Raji (cell line): ENCODE measurements around the gene PRH1.

Experiments used
- POLR2A ChIP-seq: IDR thresholded peaks from 2 replicates; pipeline ENCODE4 v1.6.1; 2011; ENCODE audit warnings: low read depth, low read length, control low read depth; ENCODE audit not compliant: insufficient read depth

The PRH1 gene

DNA sequence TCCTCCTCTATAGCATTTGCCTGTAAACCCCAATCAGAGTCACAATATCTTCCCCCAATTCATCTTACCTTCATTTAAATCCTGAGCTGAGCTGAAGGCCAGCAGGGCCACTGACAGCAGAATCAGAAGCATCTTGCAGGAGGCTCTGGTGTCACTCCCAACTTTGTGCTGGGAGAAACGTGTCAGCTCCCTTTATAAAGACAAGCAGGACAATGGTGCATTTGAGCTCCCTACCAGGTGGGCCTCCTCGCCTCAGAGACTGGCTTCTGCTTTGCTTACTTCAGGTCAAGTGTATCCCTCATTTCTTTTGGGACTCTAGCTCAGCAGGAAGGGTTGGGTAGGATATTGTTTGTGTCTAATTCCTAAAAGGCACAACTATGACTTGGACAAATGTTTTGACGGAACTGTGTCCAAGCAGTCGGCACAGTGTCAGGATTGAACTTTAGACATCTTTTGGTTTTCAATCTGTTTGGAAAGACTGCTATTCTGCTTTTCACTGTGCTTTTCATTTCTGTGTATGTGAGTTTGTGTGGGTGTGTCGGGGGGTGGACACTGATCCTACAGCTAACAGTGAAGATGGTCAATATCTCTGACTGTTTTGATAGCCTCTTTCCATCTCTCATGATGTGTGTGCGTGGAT lies at the start of gene PRH1:
Gene PRH1 (minus strand): TSS at position 170 of the 640 bp plus-strand sequence. CDS start 38 bp downstream, at position 132.
- no peak for TF ChIP-seq POLR2A

DNA sequence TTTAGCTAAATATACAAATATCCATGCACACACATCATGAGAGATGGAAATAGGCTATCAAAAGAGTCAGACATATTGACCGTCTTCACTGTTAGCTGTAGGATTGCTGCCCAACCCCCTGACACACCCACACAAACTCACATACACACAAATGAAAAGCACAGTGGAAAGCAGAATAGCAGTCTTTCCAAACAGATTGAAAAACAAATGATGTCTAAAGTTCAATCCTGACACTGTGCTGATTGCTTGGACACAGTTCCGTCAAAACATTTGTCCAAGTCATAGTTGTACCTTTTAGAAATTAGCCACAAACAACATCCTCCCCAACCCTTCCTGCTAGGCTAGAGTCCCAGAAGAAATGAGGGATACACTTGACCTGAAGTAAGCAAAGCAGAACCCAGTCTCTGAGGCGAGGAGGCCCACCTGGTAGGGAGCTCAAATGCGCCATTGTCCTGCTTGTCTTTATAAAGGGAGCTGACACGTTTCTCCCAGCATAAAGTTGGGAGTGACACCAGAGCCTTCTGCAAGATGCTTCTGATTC lies 44.8 kb upstream of the PRH1 start, which contains the start of gene PRH2:
Gene PRH2 (plus strand): TSS at position 491 of the 541 bp plus-strand sequence. CDS start 38 bp downstream, at position 529.
- TF ChIP-seq POLR2A, result no peak

DNA sequence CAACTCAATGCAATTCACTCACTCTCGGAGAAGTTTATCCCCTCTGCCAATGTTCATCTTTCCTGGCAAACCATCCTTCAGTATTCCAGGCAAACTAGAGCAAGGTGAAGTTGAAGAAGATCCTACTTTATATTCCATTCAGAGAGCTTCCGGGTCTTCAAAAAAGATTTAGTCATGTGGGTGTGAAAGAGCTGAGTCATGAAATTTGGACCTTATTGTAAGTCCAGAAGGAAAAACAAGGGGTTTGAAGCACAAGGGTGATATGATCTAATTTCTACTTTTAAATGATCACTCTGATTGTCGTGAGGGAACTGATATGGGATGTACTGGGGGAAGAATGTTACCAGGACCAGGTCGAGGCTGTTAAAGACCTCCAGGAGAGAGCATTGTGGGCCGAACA lies 42.2 kb upstream of the PRH1 start:
- TF ChIP-seq POLR2A, result no peak

DNA sequence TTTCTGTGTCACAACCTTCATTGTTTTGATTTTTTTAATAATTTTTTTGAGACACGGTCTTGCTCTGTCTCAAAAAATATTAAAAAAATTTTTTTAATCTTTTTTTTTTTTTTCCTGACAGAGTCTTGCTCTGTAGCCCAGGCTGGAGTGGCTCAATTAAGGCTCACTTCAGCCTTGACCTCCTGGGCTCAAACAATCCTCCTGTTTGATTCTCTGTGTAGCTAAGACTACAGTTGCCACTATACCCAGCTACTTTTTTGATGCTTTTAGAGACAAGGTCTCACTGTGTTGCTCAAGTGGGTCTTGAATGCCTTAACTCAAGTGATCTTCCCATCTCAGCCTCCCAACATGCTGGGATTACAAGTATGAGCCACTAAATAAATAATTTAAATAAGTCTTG lies 35.8 kb upstream of the PRH1 start:
- no peak for TF ChIP-seq POLR2A

DNA sequence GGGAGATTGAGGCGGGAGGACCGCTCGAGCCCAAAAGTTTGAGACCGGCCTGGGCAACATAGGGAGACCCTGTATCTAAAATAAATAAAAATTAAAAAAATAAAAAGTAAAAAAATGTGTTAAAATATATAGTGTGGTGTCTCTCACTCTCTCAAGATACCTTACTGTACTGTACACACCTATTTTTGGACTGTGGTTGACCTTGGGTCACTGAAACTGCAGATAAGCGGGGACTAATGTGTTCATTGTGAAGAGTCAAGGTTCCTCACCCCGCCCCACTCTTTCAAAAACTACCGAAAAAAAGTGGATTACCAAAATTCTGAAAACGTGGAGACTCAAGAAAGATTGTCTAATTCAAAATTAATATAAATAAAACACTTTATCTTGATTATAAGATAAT lies 26.3 kb upstream of the PRH1 start:
- TF ChIP-seq POLR2A, result no peak

- no peak for TF ChIP-seq POLR2A
These were observed 25.4 kb upstream of the PRH1 start, which contains the start of gene TAS2R13 for GRCh38 chr12:10909462-10909861. Gene TAS2R13, minus strand, starts transcription at chr12:10909562. Its CDS starts 264 bp downstream, at chr12:10909298.

DNA sequence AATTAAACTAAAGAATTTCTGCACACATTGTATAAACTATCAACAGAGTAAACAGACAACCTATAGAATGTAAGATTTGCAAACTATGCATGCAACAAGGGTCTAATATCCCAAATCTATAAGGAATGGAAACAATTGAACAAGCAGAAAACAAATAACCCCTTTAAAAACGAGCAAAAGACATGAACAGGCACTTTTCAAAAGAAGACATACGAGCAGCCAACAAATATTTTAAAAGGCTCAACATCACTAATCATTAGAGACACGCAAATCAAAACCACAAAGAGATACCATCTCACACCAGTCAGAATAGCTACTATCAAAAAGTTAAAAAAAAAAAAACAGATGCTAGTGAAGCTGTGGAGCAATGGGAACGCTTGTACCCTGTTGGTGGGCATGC lies 20.6 kb upstream of the PRH1 start:
- no peak for TF ChIP-seq POLR2A

DNA sequence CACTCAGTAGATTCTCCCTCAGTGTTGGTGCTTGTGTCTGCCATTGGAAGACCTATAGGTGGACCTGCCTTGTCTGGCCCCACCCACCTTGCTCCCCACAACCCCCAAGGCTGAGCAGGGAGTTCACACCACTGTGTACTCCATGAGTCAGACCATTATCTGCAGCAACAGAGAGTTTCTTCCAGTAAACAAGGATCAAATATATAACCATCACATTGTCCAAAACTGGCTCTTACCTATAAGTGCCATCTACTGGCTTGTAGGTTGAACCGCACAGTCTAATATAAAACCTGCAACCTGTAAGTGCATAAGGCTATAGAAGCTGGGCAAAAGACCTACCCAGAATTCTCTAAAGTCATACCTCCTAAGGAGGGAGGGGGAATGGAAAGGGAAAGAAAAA lies 17.4 kb upstream of the PRH1 start:
- no peak for TF ChIP-seq POLR2A

DNA sequence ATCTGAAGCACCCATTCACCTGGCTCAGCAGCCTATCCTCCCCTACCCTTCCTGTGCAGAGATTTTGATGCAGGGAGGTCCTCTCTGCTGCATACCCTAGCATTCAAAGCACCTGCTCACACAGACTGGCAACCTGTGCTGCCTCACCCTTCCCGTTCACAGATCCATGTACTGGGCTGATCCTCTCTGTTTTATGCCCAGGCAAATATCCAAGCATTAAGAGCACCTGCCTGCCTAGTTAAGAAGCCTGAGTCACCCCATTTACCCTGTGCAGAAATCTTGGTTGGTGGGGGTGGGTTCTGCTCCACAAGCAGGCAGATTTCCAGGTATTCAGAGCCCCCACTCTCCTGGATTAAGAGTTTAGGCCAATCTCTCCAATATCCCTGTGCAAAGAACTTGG lies 16.9 kb upstream of the PRH1 start:
- TF ChIP-seq POLR2A, result no peak

DNA sequence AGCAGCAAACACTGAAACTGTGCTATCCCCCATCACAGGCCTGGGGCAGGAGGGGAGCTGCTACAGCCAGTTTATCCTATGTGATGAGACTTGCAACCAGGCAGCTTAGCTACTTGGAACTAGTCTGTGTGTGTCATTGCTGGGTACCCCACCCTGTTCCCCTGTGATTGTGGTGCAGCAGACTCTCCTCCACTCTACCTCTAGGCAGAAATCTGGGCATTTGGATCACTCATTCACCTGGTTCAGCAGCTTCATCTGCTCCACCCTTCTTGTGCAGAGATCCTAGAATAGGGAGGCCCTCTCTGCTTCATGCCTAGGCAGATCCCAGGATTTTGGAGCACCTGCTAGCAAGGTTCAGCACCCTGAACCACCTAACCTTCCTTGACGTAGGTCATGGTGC lies 16.5 kb upstream of the PRH1 start:
- no peak for TF ChIP-seq POLR2A

- no peak for TF ChIP-seq POLR2A
These were observed 12.8 kb upstream of the PRH1 start for GRCh38 chr12:10896854-10897253.

DNA sequence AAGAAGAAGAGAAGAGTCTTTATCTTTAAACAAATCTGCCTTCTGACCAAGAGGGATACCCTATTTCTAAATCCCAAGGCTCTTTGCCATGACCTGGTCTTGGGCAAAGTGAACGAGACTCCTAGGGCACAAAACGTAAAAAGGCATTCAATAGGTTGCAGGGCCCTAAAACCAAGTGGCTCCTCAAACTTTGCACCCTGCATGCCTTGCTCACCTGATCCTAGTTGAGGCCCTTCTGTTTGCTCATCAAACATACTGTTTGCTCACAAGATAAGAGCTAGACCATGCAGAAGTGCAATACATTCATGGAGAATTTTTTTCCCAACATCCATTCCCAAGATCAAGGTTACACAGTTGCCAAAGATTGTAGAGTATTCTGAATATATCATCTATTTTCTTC lies 7.9 kb upstream of the PRH1 start:
- TF ChIP-seq POLR2A, result no peak

GRCh38 chr12:10889226-10889625 lies 5.2 kb upstream of the PRH1 start:
- no peak for TF ChIP-seq POLR2A

- TF ChIP-seq POLR2A, result no peak
These were observed 10.7 kb downstream of the PRH1 start for GRCh38 chr12:10873378-10873777.

GRCh38 chr12:10867381-10867780 lies 16.7 kb downstream of the PRH1 start:
- no peak for TF ChIP-seq POLR2A

DNA sequence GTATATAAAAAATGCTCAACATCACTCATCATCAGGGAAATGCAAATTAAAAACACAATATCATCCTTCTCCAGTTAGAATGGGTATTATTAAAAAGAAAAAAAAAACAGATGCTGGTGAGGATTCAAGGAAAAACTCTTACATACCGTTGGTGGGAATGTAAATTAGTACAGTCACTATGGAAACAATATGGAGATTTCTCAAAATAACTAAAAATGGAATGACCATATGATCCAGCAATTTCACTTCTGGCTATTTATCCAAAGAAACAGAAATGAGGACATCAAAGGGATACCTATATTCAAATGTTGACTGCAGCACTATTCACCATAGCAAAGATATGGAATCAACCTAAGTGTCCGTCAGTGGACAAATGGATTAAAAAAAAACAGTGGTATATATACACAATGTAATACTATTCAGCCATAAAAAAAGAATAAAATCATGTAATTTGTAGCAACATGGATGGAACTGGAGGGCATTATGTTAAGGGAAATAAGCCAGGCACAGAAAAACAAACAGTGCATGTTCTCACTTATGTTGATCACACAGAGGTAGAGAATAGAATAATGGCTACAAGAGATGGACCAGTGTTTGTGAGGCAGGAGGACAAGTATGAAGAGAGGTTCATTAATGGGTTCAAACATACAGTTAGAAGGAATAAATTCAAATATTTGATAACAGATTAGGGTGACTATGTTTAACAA lies 20.4 kb downstream of the PRH1 start:
- TF ChIP-seq POLR2A, result no peak
